T-cell (primary cell): ENCODE results near the gene TNRC6C. TPM values are rescaled to one million over a fixed set of nuclear protein-coding genes. Genes with fewer than 3 reads are reported as not detected.

Experiments
- ATAC-seq, 4 experiments: fragments of 200-7000 bp in 3 of 4; fragments of 150-1000 bp in 1 of 4; cut with Tn5 transposase; replicated peaks in 1 of 4; 1 replicate in 3 of 4; 2 replicates in 1 of 4; pipeline ENCODE4 v1.10.0; 2021; ENCODE audit warnings: moderate library complexity in 3 of 4, mild to moderate bottlenecking in 2 of 4, moderate number of reproducible peaks in 1 of 4
- CTCF ChIA-PET, 2 donors: fragments of 300-600 bp; sonication (Branson Sonifier 250); formaldehyde crosslinking; loops; one replicate each; lab custom pipeline; 2022; ENCODE audit warnings: antibody characterized with exemption in 2 of 2; lab: Charles Lee
- POLR2A ChIA-PET, 2 donors: fragments of 300-600 bp; sonication (Branson Sonifier 250); formaldehyde crosslinking; loops; one replicate each; lab custom pipeline; 2022; ENCODE audit warnings: antibody characterized with exemption in 2 of 2; lab: Charles Lee
- DNase-seq, 35 experiments: peaks; one replicate each; pipeline versions ENCODE4 v3.0.0 to v3.0.0-alpha.2; 2013 to 2023
- H3K27ac ChIP-seq: one replicate; pipeline ENCODE4 v1.5.1; 2013; ENCODE audit warnings: low read length
- H3K27me3 ChIP-seq, 2 experiments: replicated peaks in 1 of 2; 1 replicate in 1 of 2; 2 replicates in 1 of 2; pipeline versions ENCODE4 v1.6.1 to v1.7.0; 2013; ENCODE audit warnings: low read length in 1 of 2, mixed read lengths in 1 of 2; ENCODE audit not compliant: control insufficient read depth in 2 of 2, insufficient read depth in 2 of 2; ENCODE audit errors: extremely low read depth in 1 of 2
- H3K36me3 ChIP-seq, 2 donors: 1 replicate in 1 of 2; 2 replicates in 1 of 2; pipeline versions ENCODE4 v1.6.1 to v1.7.0; 2013; ENCODE audit warnings: low read length in 1 of 2; ENCODE audit not compliant: control insufficient read depth in 2 of 2, insufficient read depth in 1 of 2; ENCODE audit errors: extremely low read depth in 1 of 2
- H3K4me1 ChIP-seq, 2 experiments: 1 replicate in 1 of 2; 2 replicates in 1 of 2; pipeline versions ENCODE4 v1.6.1 to v1.7.0; 2013; ENCODE audit warnings: low read length in 2 of 2, mixed read lengths in 1 of 2; ENCODE audit not compliant: insufficient read depth in 2 of 2, control insufficient read depth in 1 of 2; ENCODE audit errors: extremely low read depth in 1 of 2
- H3K4me3 ChIP-seq, 2 donors: 1 replicate in 1 of 2; 2 replicates in 1 of 2; pipeline versions ENCODE4 v1.5.1 to v1.7.0; 2013; ENCODE audit warnings: mild to moderate bottlenecking in 2 of 2, low read length in 1 of 2, moderate library complexity in 1 of 2; ENCODE audit not compliant: control insufficient read depth in 1 of 2; ENCODE audit errors: extremely low read depth in 1 of 2
- H3K9me3 ChIP-seq: 2 replicates; pipeline ENCODE4 v1.7.0; 2013
- H3K27ac Mint-ChIP-seq, 2 donors: one replicate each; pipeline ENCODE4 v1.8.0; 2020 to 2021; ENCODE audit warnings: mild to moderate bottlenecking in 2 of 2, mixed read lengths in 2 of 2
- H3K27me3 Mint-ChIP-seq, 2 donors: one replicate each; pipeline ENCODE4 v1.8.0; 2021 to 2022; ENCODE audit warnings: mixed read lengths in 2 of 2
- H3K36me3 Mint-ChIP-seq: one replicate; pipeline ENCODE4 v1.8.0; 2021; ENCODE audit warnings: mixed read lengths
- H3K4me1 Mint-ChIP-seq, 3 donors: one replicate each; pipeline ENCODE4 v1.8.0; 2020 to 2022; ENCODE audit warnings: mixed read lengths in 3 of 3, mild to moderate bottlenecking in 1 of 3
- H3K4me3 Mint-ChIP-seq, 3 donors: one replicate each; pipeline ENCODE4 v1.8.0; 2020 to 2022; ENCODE audit warnings: mild to moderate bottlenecking in 3 of 3, mixed read lengths in 3 of 3, moderate library complexity in 3 of 3
- H3K9me3 Mint-ChIP-seq, 3 donors: one replicate each; pipeline ENCODE4 v1.8.0; 2020 to 2022; ENCODE audit warnings: mixed read lengths in 3 of 3
- WGBS: methylation state at CpG from one replicate; pipeline ENCODE4 v1.1.5; 2013; ENCODE audit warnings: missing lambda C conversion rate; ENCODE audit not compliant: insufficient coverage; 5-methylcytosine and 5-hydroxymethylcytosine counted together
- total RNA-seq, 35 experiments: library from RNA in 6 of 35; stranded (reverse) in 6 of 35; fragments of 120-200 nt in 1 of 35; gene quantifications; one replicate each; pipeline versions ENCODE4 v1.2.1 to v1.2.4 and lab custom pipeline; 2013 to 2026

Gene TNRC6C
- total RNA-seq, 5 donors from 2014 or later (not counting 1 experiment from before 2014, with no cell fraction given): 87.1 to 116 (median 94.3) TPM

- Histone ChIP-seq H3K9me3 (no peaks in the 10 kb centered on the region), H3K36me3 (no peaks in the 10 kb centered on the region), H3K27ac (peak overlapping the region; percentile 76), H3K27me3 (no peaks in the 10 kb centered on the region), H3K4me1 (peaks cover 28 to 46% of the 10 kb centered on the region in 2 experiments), H3K4me3 (peak overlapping the region; percentile 86 to 87)
- Mint-ChIP-seq H3K9me3 (no peaks in the 10 kb centered on the region), H3K4me3 (peak overlapping the region; percentile 93 to 97 (median 94)), H3K27me3 (no peaks in the 10 kb centered on the region), H3K4me1 (peaks cover 50 to 61% (median 58%) of the 10 kb centered on the region in 3 donors), H3K36me3 (no peaks in the 10 kb centered on the region), H3K27ac (peak overlapping the region; percentile 90 to 92)
- DNase-seq (peak in 28 of 35 experiments; percentile 5 to 59 (median 22)), ATAC-seq (peak in 3 of 4 experiments; percentile 0 to 4 (median 2))
- ChIA-PET CTCF (interaction anchor here in 1 of 2 donors (0.7 kb wide), 1 partner anchor 186 kb away, joined by 4 read pairs; no protein-coding TSS in a partner anchor), POLR2A (interaction anchor here (0.9 to 1.2 kb wide), 5 partner anchors 53 to 518 kb away, joined by 3 to 11 read pairs (median 4); no protein-coding TSS in a partner anchor)
- WGBS: under 1% methylated on average over 82 of the region's 92 CpGs
Measured at GRCh38 chr17:77959126-77959925, 823 bp downstream of the TNRC6C start.

GRCh38 chr17:77959926-77960521, 1.5 kb downstream of the TNRC6C start:
- H3K4me1 Mint-ChIP-seq: peaks cover 57 to 67% (median 65%) of the 10 kb centered on the region in 3 donors
- peak overlapping the region; percentile 90 to 92 for H3K27ac Mint-ChIP-seq
- ATAC-seq: peak in 1 of 4 experiments; percentile 9
- peak overlapping the region; percentile 93 to 97 (median 94) for H3K4me3 Mint-ChIP-seq
- H3K36me3 ChIP-seq: no peaks in the 10 kb centered on the region
- peak overlapping the region; percentile 76 for H3K27ac ChIP-seq
- DNase-seq: peak in 31 of 35 experiments; percentile 20 to 66 (median 38)
- H3K27me3 Mint-ChIP-seq: no peaks in the 10 kb centered on the region
- peaks cover 32 to 51% of the 10 kb centered on the region in 2 experiments for H3K4me1 ChIP-seq
- no peaks in the 10 kb centered on the region for H3K9me3 ChIP-seq
- peak overlapping the region; percentile 86 to 87 for H3K4me3 ChIP-seq
- no peaks in the 10 kb centered on the region for H3K36me3 Mint-ChIP-seq
- no peaks in the 10 kb centered on the region for H3K9me3 Mint-ChIP-seq
- no peaks in the 10 kb centered on the region for H3K27me3 ChIP-seq
- CTCF ChIA-PET: no interaction called here
- POLR2A ChIA-PET: interaction anchor here in 1 of 2 donors (1.0 kb wide), 1 partner anchor 76 kb away, joined by 3 read pairs; no protein-coding TSS in a partner anchor
- WGBS: 31% methylated on average over 23 of the region's 23 CpGs

DNA sequence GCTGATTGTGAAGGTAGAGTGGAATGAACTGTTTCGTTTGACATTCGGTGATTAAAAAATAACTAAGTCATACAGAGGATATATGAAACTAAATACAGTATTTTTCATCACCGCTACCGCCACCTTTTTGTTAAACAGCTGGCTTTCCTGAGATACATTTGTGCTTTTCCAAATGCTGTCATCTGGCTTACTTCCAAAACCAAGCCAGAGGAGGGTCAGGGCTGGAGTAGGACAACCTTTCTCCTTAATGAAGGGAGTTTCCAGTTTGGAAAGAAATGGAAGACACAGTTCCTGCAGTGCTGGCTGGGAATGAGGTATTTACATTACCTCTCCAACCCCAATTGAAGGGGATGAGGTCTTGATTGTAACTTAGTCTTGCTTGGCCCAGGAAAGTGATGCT, 3.2 kb downstream of the TNRC6C start:
- no peaks in the 10 kb centered on the region for H3K9me3 Mint-ChIP-seq
- ChIA-PET POLR2A (no interaction called here), CTCF (no interaction called here)
- H3K4me3 Mint-ChIP-seq: peak overlapping the region; percentile 59 to 97 (median 60)
- Histone ChIP-seq H3K4me1 (peaks cover 34 to 61% of the 10 kb centered on the region in 2 experiments), H3K4me3 (no peak overlapping the region), H3K27me3 (no peaks in the 10 kb centered on the region), H3K9me3 (no peaks in the 10 kb centered on the region), H3K27ac (no peak overlapping the region), H3K36me3 (no peaks in the 10 kb centered on the region)
- WGBS: no CpG with 5 or more reads among the region's 4 CpGs
- ATAC-seq (no peak), DNase-seq (no peak)
- peaks cover 73 to 81% (median 80%) of the 10 kb centered on the region in 3 donors for H3K4me1 Mint-ChIP-seq
- H3K27ac Mint-ChIP-seq: peak overlapping the region; percentile 56 to 75
- no peaks in the 10 kb centered on the region for H3K36me3 Mint-ChIP-seq
- no peaks in the 10 kb centered on the region for H3K27me3 Mint-ChIP-seq

DNA sequence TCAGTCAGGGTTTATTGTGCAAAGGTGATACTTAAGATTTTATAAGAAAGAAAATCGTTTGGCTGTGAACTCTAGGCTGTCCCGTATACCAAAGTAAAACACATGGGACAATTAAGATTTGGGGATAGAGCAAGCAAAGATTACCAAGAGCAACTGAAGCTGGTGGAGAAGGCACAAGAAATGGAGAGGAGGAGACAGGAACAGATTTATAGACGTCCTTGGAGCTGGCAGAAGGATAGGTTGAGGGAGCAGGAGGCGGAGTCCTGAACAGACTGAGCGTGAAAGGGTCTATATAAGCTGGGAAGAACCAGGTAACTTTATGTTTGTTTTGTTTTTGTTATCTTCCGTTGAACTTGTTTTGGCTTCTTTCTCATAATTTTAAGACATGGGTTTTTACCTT, 3.8 kb downstream of the TNRC6C start:
- no peak for DNase-seq
- Mint-ChIP-seq H3K4me3 (peak overlapping the region; percentile 35 to 97 (median 37)), H3K9me3 (no peaks in the 10 kb centered on the region), H3K36me3 (no peaks in the 10 kb centered on the region), H3K27me3 (no peaks in the 10 kb centered on the region), H3K27ac (peak overlapping the region; percentile 56 to 75), H3K4me1 (peaks cover 73 to 81% (median 79%) of the 10 kb centered on the region in 3 donors)
- whole genome bisulfite sequencing: 75% methylated on average over 4 of the region's 6 CpGs
- Histone ChIP-seq H3K9me3 (no peaks in the 10 kb centered on the region), H3K36me3 (no peaks in the 10 kb centered on the region), H3K4me1 (peaks cover 34 to 57% of the 10 kb centered on the region in 2 experiments), H3K4me3 (no peak overlapping the region), H3K27me3 (no peaks in the 10 kb centered on the region), H3K27ac (no peak overlapping the region)
- ChIA-PET CTCF (interaction anchor here in 1 of 2 donors (0.5 to 1.7 kb wide), 2 partner anchors 51 to 801 kb away, joined by 3 to 7 read pairs; no protein-coding TSS in a partner anchor), POLR2A (interaction anchor here (0.6 to 1.6 kb wide), 3 partner anchors 20 to 81 kb away, joined by 3 to 5 read pairs (median 4); no protein-coding TSS in a partner anchor)
- ATAC-seq: no peak

- Histone ChIP-seq H3K4me3 (no peak overlapping the region), H3K27me3 (no peaks in the 10 kb centered on the region), H3K27ac (peak overlapping the region; percentile 30), H3K4me1 (peaks cover 34 to 57% of the 10 kb centered on the region in 2 experiments), H3K9me3 (no peaks in the 10 kb centered on the region), H3K36me3 (no peaks in the 10 kb centered on the region)
- WGBS: no CpG with 5 or more reads among the region's 2 CpGs
- Mint-ChIP-seq H3K27me3 (no peaks in the 10 kb centered on the region), H3K27ac (peak overlapping the region; percentile 56 to 87), H3K4me1 (peaks cover 79 to 86% (median 84%) of the 10 kb centered on the region in 3 donors), H3K4me3 (peak overlapping the region; percentile 50 to 97 (median 58)), H3K9me3 (no peaks in the 10 kb centered on the region), H3K36me3 (no peaks in the 10 kb centered on the region)
- ATAC-seq (peak; percentile 39 to 74 (median 54)), DNase-seq (peak in 34 of 35 experiments; percentile 31 to 86 (median 66))
- POLR2A ChIA-PET: interaction anchor here (0.5 to 1.6 kb wide), 6 partner anchors 8 to 244 kb away, joined by 4 to 7 read pairs (median 5); no protein-coding TSS in a partner anchor
- CTCF ChIA-PET: interaction anchor here in 1 of 2 donors (0.8 to 1.7 kb wide), 6 partner anchors 9 to 421 kb away, joined by 3 to 7 read pairs (median 4); no protein-coding TSS in a partner anchor
Measured at GRCh38 chr17:77963441-77963840, 4.9 kb downstream of the TNRC6C start.
